HG02571 (cell line): Measurements from ENCODE around the gene HMX1.

Source experiments
- ATAC-seq: cut with Tn5 transposase; IDR thresholded peaks from one replicate; pipeline ENCODE4 v1.9.1; 2021; ENCODE audit warnings: mild to moderate bottlenecking, moderate library complexity; ENCODE audit not compliant: unreplicated experiment

The HMX1 gene

GRCh38 chr4:8893227-8893623 is 21.6 kb upstream of the HMX1 start:
- ATAC-seq, result no peak

DNA sequence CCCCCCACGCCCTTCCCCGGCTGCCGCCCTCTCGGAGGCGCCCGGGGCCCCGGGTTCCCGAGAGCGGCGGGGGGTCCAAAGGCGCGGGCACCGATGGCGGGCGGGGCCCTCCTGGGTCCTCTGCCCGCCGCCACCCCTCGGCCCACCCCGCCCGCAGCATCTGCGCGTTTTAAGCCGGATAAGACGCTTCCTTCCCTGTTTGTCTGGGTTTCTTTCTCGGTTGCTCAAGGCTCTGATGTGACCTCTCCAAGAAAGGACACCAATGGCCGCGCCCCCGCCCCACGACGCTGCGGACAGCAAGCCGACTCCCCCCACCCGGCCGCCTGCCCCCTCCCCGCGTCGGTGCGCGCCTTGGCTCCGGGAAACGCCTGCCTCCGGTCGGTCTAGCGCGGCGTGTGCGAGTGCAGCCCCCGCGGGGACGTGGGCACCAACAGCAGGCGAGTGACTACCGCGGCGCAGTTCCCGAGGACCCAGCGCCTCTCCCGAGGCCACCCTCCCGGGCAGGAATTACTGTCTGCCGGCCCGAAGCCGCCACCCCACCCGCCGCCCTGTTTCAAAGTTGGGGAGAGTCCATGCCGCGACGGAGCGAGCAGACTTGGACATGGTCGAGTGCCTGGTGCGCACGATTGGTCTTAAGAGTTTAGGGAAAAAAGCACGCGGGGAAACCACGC is 21.1 kb upstream of the HMX1 start:
- no peak for ATAC-seq

DNA sequence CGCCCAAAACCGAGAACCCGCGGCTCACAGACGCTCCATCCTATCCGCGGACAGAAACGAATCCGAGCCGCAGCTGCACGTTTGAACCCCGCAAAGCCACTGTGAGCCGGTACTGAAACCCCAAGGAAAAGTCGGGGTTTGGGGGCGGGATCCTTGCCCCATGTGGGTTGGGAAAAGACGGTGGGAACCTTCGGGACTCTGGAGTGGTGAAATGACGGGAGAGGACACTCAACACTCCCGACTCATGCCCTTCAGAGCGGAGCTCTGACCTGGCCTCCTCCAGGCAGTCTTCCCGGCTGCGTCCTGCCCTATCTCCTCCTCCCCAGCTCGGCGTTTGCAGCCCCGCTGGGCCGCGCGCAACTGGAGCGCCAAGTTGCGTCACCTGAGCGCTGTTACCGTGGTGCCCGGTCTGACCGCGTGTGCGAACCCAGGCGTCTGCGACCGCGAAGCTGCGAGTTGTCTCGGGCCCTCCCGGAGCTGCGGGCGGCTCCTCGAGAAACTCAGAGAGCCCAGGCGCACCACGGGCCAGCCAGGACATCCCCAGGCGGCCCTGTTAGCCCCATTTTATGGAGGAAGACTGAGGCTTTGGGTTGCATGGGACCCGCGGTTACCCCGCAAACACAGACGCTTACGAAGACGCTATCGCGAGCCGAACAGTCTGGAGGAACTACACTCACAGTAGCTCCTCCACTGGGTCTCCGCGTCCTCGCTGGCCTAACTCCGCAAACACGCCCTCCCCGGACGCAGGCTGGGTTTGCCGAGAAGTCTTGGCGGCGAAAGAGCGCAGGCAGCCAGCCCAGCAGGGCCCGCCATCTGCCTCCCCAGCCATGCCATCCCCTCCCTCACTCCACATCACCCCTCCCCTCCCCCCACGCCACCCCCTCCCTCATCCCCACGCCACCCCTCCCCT is 20.3 kb upstream of the HMX1 start:
- no peak for ATAC-seq

- no peak for ATAC-seq
These were observed 19.6 kb upstream of the HMX1 start for GRCh38 chr4:8891255-8891645.

- ATAC-seq, result no peak
These were observed 17.2 kb upstream of the HMX1 start for GRCh38 chr4:8888856-8889255.

DNA sequence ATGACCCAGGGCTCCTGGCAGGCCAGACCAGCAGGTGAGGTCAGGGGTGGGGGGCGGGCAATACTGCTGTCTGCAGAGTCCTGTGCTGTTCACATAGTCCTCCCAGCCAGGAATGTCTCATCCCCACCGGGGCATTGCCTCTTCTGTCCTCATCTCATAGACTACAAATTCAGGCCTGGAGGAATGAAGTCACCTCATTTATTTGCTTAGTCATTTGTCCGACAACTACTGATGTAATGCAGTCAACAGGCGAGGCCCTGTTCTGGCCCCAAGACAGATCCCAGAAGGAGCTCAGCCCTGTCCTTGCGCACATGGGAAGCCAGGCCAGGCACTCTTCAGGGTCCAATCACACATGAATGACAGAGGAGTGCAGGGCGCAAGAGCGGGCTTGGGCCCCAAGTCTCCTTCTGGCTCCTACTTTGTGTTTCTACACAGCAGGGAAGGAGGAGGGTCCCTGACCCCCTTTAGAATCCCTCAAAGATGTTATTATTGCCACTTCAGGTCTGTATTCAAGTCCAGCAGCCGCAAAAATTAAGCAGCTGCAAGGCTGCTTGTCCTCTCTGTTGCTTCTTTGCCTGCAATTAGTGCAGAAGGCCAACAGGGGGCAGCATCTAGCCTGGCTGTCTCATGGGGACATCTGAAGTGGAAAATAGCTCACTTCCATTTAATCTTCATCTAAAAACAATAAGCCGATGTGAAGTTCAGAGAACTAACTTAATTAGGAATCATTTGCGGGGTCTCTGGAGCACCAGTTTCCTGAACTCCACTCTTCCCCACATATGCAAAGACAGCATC is 15.2 kb upstream of the HMX1 start:
- ATAC-seq, result no peak

DNA sequence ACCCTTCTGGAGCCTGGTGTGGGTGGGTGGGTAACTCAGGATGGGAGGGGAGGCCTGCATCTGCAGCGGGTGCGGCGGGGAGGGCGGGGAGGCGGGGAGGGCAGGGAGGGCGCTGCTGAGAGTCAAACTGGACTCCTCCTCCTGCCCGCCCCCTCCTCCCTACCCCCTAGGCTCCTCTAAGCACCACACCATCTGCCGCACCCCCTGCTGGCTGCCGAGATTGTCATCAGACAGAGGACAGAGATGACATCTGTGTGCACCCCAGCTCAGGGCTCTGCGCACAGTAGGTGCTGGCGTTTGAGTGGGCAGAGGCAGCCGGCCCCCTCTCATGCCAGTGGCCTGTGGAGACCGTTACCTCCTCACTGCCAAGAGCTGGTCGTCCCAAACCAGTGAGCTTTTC is 10.6 kb upstream of the HMX1 start:
- no peak for ATAC-seq

DNA sequence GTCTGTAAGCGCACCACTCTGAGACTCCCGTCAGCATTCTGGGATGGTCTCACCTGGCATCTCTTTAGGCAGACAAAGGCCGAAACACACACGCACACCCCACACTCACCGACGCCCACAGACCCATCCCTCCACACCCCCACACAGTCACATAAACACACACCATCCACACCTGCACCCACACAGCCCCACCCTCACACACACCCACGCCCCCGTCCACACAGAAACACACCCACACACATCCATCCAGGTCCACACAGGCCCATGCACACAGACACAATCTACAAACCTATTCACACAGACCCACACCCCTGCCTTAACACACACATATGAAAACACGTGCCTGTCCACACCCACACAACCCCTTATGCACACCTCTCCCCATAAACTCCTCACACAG is 9.2 kb upstream of the HMX1 start:
- ATAC-seq, result no peak

DNA sequence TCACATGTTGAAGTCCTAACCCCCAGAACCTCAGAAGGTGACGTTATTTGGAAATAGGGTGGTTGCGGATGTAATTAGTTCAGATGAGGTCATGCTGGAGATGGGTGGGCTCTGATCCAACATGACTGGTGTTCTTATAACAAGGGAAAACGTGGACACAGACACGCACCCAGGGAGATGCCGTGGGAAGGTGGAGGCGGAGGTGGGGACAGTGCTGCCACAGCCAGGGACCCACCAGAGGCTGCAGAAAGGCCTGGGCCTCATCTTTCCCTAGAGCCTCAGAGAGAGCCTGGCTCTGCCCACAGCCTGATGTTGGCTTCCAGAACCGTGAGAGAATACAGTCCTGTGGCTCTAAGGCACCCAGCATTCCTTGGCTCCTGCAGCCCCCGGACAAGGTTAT is 7.9 kb upstream of the HMX1 start:
- no peak for ATAC-seq

DNA sequence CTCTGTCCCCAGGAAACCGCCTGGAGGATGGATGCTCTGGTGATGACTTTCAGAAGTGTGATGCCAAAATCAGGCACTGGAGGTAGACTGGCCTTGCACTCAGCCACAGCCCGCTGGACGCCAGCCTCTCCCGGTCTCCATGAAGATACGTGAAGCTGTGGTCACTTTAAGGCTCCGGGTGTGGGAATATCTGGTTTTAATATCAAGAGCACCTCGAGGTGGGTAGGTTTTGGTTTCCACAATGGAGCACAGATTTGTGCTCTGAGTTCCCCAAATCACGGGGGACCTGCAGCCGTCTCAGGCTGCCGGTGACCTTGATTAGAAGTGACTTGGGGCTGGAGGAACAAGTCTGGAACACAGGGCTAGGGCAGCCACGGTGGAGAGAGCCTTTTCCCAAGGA is 6.8 kb upstream of the HMX1 start:
- ATAC-seq, result no peak

DNA sequence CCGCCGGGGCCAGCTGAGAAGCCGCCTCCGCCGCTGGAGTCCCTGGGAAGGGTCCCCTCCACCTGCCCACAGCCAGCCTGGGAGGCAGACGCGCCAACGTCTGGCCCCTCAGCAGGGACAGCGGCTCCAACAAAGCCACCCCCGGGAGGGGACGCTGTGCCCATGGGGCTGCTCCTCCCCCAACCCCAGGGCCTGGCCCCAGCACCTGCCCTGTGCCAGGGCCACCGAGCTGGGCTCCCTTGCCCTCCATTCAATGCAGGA is 6.1 kb upstream of the HMX1 start:
- ATAC-seq, result no peak

GRCh38 chr4:8876982-8877779 is 5.5 kb upstream of the HMX1 start:
- no peak for ATAC-seq

DNA sequence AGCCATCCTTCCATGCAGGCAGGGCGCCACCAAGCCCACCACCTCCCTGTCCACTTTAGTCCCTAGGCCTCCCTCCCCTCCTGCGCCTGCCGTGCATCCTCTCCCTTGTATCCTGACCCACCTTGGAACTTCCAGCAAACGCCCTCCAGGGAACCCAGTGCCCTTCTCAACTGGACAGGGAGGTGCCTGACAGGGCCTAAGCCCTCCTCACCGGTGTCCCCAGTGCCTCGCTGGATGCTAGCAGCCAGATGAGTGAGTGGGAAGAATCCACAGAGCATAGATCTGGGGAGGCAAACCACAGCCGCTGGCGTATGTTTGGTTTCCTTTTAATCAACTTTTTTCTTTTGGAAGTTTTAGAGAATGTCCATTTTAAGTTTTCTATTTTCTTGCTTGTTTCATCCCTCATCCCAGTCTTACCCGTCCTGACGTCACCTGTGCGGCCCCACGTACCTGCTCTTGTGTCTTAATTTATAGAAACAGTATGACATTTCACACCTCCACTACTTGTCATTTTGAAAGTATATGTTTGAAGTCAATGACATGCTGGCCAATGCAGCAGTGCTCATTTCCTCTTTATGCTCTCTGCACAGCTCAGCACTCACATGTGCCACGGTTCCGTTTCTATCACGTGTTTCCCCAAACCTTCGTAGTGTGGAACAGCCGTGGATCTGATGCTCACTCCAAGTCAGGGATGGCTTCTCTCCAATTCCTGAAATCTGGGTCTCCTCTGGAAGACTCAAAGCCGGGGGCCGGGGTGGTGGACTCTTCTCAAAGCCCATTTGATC is 3.4 kb upstream of the HMX1 start:
- ATAC-seq, result no peak

GRCh38 chr4:8874003-8874895 is 2.6 kb upstream of the HMX1 start:
- no peak for ATAC-seq

- ATAC-seq, result no peak
These were observed 1.0 kb upstream of the HMX1 start for GRCh38 chr4:8872402-8873291.

DNA sequence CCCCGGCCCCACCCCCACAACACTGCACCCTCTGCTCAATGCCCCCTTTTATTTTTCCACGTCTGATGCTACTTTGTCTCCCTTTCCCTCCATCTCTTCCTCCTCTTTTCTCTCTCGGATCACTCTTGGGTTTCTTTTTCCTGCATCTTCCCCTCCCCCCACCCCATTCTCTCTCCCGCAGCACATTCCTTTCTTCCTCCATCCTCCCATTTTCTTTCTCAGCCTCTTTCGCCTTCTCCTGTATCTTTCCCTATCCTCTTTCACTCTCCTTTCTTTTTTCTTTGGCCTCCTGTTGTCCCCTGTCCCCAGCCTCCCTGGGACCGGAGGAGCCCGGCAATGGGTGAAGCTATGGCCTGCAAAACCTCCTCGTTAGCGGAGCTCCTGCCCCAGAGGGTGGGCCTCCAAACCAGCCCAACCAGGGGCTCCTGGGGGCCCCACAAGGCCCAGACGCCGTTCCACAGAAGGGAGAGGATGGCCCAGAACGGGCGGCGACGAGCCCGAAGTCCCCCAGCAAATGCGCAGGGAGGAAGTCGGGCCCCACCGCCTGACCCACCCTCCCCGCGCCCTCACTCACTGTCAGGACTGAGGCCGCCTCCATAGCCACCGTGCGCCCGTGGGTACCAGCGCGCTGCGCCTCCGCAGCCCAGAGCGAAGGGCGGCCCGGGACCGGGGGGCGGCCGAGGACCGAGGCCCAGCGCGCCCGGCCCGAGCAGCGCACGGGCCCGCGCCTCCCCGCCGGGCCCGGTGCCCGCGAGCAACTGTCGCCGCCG is 807 bp downstream of the HMX1 start:
- ATAC-seq, result no peak

DNA sequence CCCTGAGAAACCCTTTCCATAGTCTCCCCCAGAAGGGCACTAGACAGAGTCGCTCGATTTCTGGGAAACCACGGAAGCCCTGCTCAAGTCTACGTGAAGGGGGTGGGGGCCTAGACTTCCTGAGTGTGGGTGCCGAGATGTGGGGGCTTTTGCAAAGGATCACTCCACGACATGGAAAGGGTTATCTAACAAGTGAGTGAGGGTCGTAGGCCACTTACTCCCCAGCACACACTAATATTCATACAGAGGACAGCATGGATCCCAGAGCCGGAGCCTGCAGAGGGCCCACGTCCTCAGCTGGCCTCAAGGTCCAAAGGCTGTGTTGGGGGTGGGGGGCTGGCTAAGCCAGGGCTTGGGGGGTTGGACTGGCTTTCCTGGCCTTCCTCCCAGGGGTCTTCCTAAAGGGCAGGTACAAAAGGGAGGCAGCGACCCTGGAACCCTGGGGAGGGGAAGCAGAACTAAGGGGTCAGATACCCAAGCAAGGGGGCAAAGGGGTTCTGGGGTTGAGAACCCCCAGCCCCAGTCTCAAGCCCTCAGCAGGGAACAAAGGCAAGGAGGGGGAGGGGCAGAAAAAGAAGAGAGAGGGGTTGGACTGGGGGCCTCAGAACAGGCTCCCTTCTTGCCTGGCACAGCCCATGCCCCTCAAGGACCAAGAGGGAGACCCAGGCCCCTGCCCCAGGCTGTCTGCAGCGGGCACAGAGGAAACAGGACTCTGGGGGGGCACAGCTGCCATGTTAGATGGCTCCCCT is 1.6 kb downstream of the HMX1 start:
- no peak for ATAC-seq
